Fibroblast of lung (primary cell): Measurements from ENCODE around the gene ALS2CL. TPM values are rescaled to one million over a fixed set of nuclear protein-coding genes. Genes with fewer than 3 reads are reported as not detected.
"Not testable (repeated sequence)": the region's sequence is repeated elsewhere in the genome, so short reads cannot be mapped to it uniquely, and the experiment has no call there.

ENCODE experiments used
- DNase-seq, 2 donors: peaks; one replicate each; pipeline versions ENCODE4 v3.0.0 to v3.0.0-alpha.2; 2010; ENCODE audit warnings: low read depth in 2 of 2
- H2AFZ ChIP-seq: 2 replicates; pipeline ENCODE4 v1.5.1; 2012; ENCODE audit warnings: low read length, control low read depth, inconsistent platforms
- H3K27ac ChIP-seq: 2 replicates; pipeline ENCODE4 v1.5.1; 2011; ENCODE audit warnings: low read length, control low read depth; ENCODE audit not compliant: insufficient read depth
- H3K27me3 ChIP-seq: 2 replicates; pipeline ENCODE4 v1.5.1; 2011; ENCODE audit warnings: mild to moderate bottlenecking, low read length; ENCODE audit not compliant: control insufficient read depth, insufficient read depth
- H3K36me3 ChIP-seq: 2 replicates; pipeline ENCODE4 v1.5.1; 2011; ENCODE audit warnings: low read length; ENCODE audit not compliant: control insufficient read depth, insufficient read depth
- H3K4me1 ChIP-seq: 2 replicates; pipeline ENCODE4 v1.5.1; 2011; ENCODE audit warnings: low read length; ENCODE audit not compliant: control insufficient read depth, insufficient read depth; ENCODE audit errors: extremely low read depth
- H3K4me2 ChIP-seq: 2 replicates; pipeline ENCODE4 v1.5.1; 2011; ENCODE audit warnings: low read length, control low read depth; ENCODE audit not compliant: insufficient read depth; ENCODE audit errors: extremely low read depth
- H3K4me3 ChIP-seq, 4 experiments: fragments of 200-600 bp in 1 of 4; sonication (generic) in 1 of 4; replicated peaks in 1 of 4; 2 replicates each; pipeline ENCODE4 v1.5.1; 2011 to 2016; ENCODE audit warnings: low read length in 4 of 4, low read depth in 3 of 4, mild to moderate bottlenecking in 3 of 4, control low read depth in 2 of 4, inconsistent platforms in 1 of 4, mixed read lengths in 1 of 4; ENCODE audit not compliant: insufficient read depth in 1 of 4; ENCODE audit errors: control extremely low read depth in 1 of 4
- H3K79me2 ChIP-seq: 2 replicates; pipeline ENCODE4 v1.5.1; 2012; ENCODE audit warnings: mild to moderate bottlenecking, low read length, inconsistent platforms; ENCODE audit not compliant: control insufficient read depth, insufficient read depth
- H3K9ac ChIP-seq: 2 replicates; pipeline ENCODE4 v1.5.1; 2011; ENCODE audit warnings: mild to moderate bottlenecking, low read length, control low read depth; ENCODE audit not compliant: insufficient read depth
- H3K9me3 ChIP-seq: 2 replicates; pipeline ENCODE4 v1.5.1; 2012; ENCODE audit warnings: low read depth, low read length; ENCODE audit not compliant: control insufficient read depth, insufficient read depth
- H4K20me1 ChIP-seq: 2 replicates; pipeline ENCODE4 v1.5.1; 2011; ENCODE audit warnings: low read length; ENCODE audit not compliant: control insufficient read depth, insufficient read depth; ENCODE audit errors: extremely low read depth
- EZH2 ChIP-seq: IDR thresholded peaks from 2 replicates; pipeline ENCODE4 v1.5.1; 2012; ENCODE audit warnings: low read length, control low read depth, mild to moderate bottlenecking; ENCODE audit errors: missing control alignments
- polyA minus RNA-seq: library from RNA; depleted of rRNA, polyadenylated mRNA; stranded (reverse); fragments of >200 nt; gene quantifications from 2 replicates; pipeline ENCODE4 v1.2.3, GENCODE V29; 2011; ENCODE audit warnings: low replicate concordance
- polyA plus RNA-seq, 2 donors: library from polyadenylated mRNA; depleted of rRNA in 1 of 2; stranded (reverse) in 1 of 2; unstranded in 1 of 2; fragments of >200 nt; gene quantifications; 2 replicates each; pipeline ENCODE4 v1.2.1, GENCODE V29; 2011 to 2012; ENCODE audit warnings: missing spikeins in 1 of 2
- total RNA-seq: library from RNA; depleted of rRNA; stranded (reverse); fragments of >200 nt; gene quantifications from 2 replicates; pipeline ENCODE4 v1.2.1, GENCODE V29; 2014
- TF ChIP-seq, protein P1 (sequence below), 2 donors: IDR thresholded peaks in 1 of 2; conservative IDR thresholded peaks in 1 of 2; 1 replicate in 1 of 2; 2 replicates in 1 of 2; pipeline ENCODE4 v1.5.1; 2011 to 2012; ENCODE audit warnings: low read length in 2 of 2, control low read depth in 1 of 2, inconsistent platforms in 1 of 2, low read depth in 1 of 2, mild to moderate bottlenecking in 1 of 2

ALS2CL gene, protein sequence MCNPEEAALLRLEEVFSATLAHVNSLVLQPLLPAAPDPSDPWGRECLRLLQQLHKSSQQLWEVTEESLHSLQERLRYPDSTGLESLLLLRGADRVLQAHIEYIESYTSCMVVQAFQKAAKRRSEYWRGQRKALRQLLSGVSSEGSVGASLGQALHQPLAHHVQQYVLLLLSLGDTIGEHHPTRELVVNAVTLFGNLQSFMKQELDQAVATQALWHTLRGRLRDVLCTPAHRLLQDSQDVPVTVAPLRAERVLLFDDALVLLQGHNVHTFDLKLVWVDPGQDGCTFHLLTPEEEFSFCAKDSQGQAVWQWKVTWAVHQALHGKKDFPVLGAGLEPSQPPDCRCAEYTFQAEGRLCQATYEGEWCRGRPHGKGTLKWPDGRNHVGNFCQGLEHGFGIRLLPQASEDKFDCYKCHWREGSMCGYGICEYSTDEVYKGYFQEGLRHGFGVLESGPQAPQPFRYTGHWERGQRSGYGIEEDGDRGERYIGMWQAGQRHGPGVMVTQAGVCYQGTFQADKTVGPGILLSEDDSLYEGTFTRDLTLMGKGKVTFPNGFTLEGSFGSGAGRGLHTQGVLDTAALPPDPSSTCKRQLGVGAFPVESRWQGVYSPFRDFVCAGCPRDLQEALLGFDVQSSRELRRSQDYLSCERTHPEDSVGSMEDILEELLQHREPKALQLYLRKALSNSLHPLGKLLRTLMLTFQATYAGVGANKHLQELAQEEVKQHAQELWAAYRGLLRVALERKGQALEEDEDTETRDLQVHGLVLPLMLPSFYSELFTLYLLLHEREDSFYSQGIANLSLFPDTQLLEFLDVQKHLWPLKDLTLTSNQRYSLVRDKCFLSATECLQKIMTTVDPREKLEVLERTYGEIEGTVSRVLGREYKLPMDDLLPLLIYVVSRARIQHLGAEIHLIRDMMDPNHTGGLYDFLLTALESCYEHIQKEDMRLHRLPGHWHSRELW
- 3.3 and 19.7 TPM in 2 replicates for total RNA-seq
- polyA plus RNA-seq: 0.46 and 4.4 TPM in 2 replicates
- 0.60 and 5.0 TPM in 2 replicates for polyA plus RNA-seq (2012)
- polyA minus RNA-seq: 2.4 and 12.4 TPM in 2 replicates

DNA sequence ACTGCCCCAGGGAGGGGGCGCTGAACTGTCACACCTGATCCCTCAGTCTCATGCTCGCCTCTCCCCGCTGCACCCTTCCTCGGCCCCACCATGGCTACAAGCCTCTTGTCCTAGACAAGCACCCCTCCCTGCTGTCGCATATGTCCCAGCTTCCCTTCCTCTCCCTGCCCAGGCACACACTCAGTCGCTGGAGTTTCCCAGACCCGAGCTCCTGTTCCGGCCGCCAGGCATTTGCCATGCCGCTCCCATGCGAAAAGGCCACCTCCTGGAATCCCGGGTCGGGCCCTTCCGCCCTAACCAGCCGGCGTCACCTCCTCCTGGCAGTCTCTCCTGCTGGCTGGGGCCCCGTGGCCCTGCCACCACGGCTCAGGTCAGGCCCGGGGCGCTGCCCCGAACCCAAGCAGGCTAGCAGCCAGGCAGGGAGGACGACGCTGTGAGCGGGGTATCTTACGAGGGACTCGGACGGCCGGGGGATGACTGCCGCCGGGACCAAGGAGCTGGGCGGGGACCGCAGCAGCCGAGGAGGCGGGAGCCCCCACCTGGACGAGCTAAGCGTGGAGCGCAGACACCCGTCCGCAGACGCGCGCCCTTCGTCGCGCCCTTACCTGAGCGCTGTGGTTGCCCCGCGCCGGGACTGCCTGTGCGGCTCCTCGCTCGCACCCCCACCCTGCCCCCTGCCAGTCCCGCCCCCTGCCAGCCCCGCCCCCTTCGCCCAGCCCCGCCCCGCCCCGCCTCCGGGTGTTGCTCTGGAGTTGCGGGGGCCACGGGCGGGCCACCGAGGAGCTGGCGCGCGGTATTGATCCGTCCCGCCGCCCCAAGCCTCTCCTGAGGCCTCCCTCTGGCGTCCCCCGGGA is at the start of gene ALS2CL:
Gene ALS2CL (minus strand): TSS at position 642 of the 854 bp plus-strand sequence. CDS start 4,239 bp downstream, outside the sequence.
- Histone ChIP-seq H4K20me1 (no peaks in the 10 kb centered on the region), H3K36me3 (no peaks in the 10 kb centered on the region), H2AFZ (peak within 1 kb of the TSS; percentile 54), H3K9me3 (no peaks in the 10 kb centered on the region), H3K79me2 (no peaks in the 10 kb centered on the region), H3K27me3 (peaks cover 6% of the 10 kb centered on the region), H3K4me2 (peak within 1 kb of the TSS; percentile 73), H3K9ac (peak within 1 kb of the TSS; percentile 26), H3K4me3 (peak within 1 kb of the TSS; percentile 33 to 63 (median 44)), H3K27ac (no peak within 1 kb of the TSS), H3K4me1 (peaks cover 5% of the 10 kb centered on the region)
- no peak for TF ChIP-seq EZH2
- TF ChIP-seq, protein P1, sequence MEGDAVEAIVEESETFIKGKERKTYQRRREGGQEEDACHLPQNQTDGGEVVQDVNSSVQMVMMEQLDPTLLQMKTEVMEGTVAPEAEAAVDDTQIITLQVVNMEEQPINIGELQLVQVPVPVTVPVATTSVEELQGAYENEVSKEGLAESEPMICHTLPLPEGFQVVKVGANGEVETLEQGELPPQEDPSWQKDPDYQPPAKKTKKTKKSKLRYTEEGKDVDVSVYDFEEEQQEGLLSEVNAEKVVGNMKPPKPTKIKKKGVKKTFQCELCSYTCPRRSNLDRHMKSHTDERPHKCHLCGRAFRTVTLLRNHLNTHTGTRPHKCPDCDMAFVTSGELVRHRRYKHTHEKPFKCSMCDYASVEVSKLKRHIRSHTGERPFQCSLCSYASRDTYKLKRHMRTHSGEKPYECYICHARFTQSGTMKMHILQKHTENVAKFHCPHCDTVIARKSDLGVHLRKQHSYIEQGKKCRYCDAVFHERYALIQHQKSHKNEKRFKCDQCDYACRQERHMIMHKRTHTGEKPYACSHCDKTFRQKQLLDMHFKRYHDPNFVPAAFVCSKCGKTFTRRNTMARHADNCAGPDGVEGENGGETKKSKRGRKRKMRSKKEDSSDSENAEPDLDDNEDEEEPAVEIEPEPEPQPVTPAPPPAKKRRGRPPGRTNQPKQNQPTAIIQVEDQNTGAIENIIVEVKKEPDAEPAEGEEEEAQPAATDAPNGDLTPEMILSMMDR (conservative IDR thresholded peaks at IDR 0.05 in 1 of 2, IDR thresholded peaks at IDR 0.05 in 1 of 2; ENCODE audit: low read depth in 1 of 2, low read length in 2 of 2): no peak
- peak in 1 of 2 donors; percentile 6 for DNase-seq

DNA sequence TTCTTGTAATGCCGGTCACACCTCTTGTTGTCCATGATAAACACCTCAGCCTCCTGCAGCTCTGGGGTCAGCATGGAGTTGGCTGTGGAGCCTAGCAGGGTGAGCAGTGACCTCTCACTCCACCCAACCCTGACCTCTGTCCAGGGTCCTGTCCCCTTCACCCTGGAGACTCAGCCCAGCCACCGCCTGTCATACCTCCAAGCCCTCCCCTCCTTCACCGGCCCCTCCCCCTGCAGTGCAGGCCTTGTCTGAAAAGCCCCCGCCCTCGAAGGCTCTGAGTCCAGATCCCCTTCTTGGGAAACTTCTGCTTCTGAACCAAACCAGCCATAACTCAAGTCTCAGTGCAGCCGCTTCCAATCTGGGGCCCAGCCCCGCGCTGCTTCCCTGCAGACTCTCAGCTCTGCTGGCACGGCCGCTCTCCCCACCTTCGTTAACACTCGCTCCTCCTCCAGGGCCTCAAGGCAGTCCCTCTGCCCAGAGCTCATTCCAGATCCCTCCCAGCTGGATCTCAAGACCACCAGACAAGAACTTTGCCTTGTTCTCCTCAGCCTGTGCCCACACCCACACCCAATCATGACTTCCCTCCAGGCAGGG is 49.6 kb upstream of the ALS2CL start:
- no peak for TF ChIP-seq EZH2
- TF ChIP-seq, protein P1 (conservative IDR thresholded peaks at IDR 0.05 in 1 of 2, IDR thresholded peaks at IDR 0.05 in 1 of 2; ENCODE audit: low read depth in 1 of 2, low read length in 2 of 2): no peak
- Histone ChIP-seq H3K9me3 (no peaks in the 10 kb centered on the region), H3K36me3 (no peaks in the 10 kb centered on the region), H3K4me3 (no peak overlapping the region), H3K9ac (no peak overlapping the region), H3K79me2 (no peaks in the 10 kb centered on the region), H3K4me2 (no peak overlapping the region), H3K4me1 (no peaks in the 10 kb centered on the region), H4K20me1 (no peaks in the 10 kb centered on the region), H3K27ac (no peak overlapping the region), H3K27me3 (no peaks in the 10 kb centered on the region), H2AFZ (no peak overlapping the region)
- DNase-seq: no peak

DNA sequence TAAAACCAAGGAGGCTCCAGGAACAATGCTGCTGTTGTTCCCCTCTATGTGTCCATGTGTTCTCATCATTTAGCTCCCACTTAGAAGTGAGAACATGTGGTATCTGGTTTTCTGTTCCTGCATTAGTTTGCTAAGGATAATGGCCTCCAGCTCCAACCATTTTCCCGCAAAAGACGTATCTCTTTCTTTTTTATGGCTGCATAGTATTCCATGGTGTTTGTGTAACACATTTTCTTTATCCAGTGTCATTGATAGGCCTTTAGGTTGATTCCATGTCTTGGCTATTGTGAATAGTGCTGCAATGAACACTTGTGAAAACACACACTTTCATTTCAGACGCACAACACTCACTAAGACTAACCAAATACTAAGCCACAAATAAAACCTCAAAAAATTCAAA is 46.1 kb upstream of the ALS2CL start:
- H3K36me3 ChIP-seq, H3K27ac ChIP-seq, H3K27me3 ChIP-seq, H3K4me1 ChIP-seq, H3K9ac ChIP-seq, H2AFZ ChIP-seq, H3K4me3 ChIP-seq, H3K9me3 ChIP-seq, H4K20me1 ChIP-seq, DNase-seq, H3K4me2 ChIP-seq, H3K79me2 ChIP-seq: not testable (repeated sequence)
